ENCODE data around the gene TMEM109.

The TMEM109 gene

GRCh38 chr11:60931917-60932316 lies 18.0 kb downstream of the TMEM109 start:
- H3K4me1 ChIP-seq: no peaks in the 10 kb centered on the region

GRCh38 chr11:60932605-60933356 lies 18.8 kb downstream of the TMEM109 start:
- no peaks in the 10 kb centered on the region for H3K4me1 ChIP-seq
- no peak for DNase-seq (ENCODE audit: low spot score in 2 of 2)
- H3K9me3 ChIP-seq: no peaks in the 10 kb centered on the region
- no peaks in the 10 kb centered on the region for H3K27me3 ChIP-seq (ENCODE audit: low read depth)
- peaks cover 23% of the 10 kb centered on the region for H3K36me3 ChIP-seq (replicated peaks)
- H3K4me3 ChIP-seq: no peak overlapping the region
- in situ Hi-C loops (cut with MboI; ENCODE audit: low sequenced_read_pairs): no loop called here

More at GRCh38 chr11:60931917-60932316, 18.0 kb downstream of the TMEM109 start:
- no peak for DNase-seq (ENCODE audit: low spot score in 2 of 2)
- Histone ChIP-seq H3K27me3 (ENCODE audit: low read depth) (no peaks in the 10 kb centered on the region), H3K4me3 (no peak overlapping the region), H3K9me3 (no peaks in the 10 kb centered on the region), H3K36me3 (replicated peaks) (peaks cover 23% of the 10 kb centered on the region)
- in situ Hi-C loops (cut with MboI; ENCODE audit: low sequenced_read_pairs): no loop called here

- Histone ChIP-seq H3K9me3 (no peaks in the 10 kb centered on the region), H3K4me3 (no peak overlapping the region), H3K4me1 (no peaks in the 10 kb centered on the region), H3K36me3 (replicated peaks) (peaks cover 18% of the 10 kb centered on the region), H3K27me3 (ENCODE audit: low read depth) (no peaks in the 10 kb centered on the region)
- DNase-seq (ENCODE audit: low spot score in 2 of 2): no peak
- in situ Hi-C loops (cut with MboI; ENCODE audit: low sequenced_read_pairs): no loop called here
Observed at GRCh38 chr11:60933416-60934123, 19.6 kb downstream of the TMEM109 start.

- H3K27me3 ChIP-seq (ENCODE audit: low read depth): no peaks in the 10 kb centered on the region
- no peaks in the 10 kb centered on the region for H3K9me3 ChIP-seq
- H3K36me3 ChIP-seq (replicated peaks): peaks cover 18% of the 10 kb centered on the region
- in situ Hi-C loops (cut with MboI; ENCODE audit: low sequenced_read_pairs): no loop called here
- H3K4me1 ChIP-seq: no peaks in the 10 kb centered on the region
- no peak for DNase-seq (ENCODE audit: low spot score in 2 of 2)
- H3K4me3 ChIP-seq: no peak overlapping the region
Observed at GRCh38 chr11:60934124-60934789, 20.3 kb downstream of the TMEM109 start.

DNA sequence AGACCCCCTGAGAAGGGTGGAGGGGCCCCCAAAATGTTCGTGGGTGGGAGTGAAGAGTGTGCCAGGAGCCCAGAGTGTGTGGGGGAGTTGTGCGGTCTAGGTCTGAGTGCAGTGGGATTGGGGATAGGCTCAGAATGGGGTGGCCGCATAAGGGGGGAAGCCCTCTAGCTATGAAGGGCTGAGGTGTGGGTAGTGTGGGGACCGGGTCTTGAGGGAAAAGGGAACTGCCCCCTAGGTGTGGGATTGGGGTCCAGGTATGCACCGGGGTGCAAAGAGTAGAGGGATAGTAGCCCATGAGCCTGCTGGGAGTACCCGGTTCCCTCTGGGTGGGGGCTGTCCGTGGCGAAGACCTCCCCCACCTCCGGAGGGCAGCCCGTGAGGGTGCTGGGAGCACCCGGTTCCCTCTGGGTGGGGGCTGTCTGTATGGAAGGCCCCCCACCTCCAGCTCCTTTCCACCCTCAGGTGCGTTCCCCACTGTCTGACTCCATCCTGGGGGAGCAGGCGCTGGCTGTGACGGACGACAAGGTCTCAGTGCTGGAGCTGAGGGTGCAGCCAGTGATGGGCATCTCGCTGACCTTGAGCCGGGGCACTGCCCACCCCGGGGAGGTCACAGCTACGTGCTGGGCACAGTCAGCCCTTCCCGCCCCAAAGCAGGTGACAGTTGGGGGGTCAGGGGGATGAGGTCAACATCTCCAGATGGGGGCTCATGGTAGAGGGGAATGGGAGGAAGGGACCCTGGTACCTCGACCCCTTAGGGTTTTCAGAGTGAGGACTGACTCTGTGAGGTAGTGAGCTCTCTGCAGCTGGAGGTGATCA lies 21.0 kb downstream of the TMEM109 start:
- H3K4me3 ChIP-seq: no peak overlapping the region
- in situ Hi-C loops (cut with MboI; ENCODE audit: low sequenced_read_pairs): no loop called here
- H3K4me1 ChIP-seq: no peaks in the 10 kb centered on the region
- DNase-seq (ENCODE audit: low spot score in 2 of 2): no peak
- no peaks in the 10 kb centered on the region for H3K27me3 ChIP-seq (ENCODE audit: low read depth)
- no peaks in the 10 kb centered on the region for H3K9me3 ChIP-seq
- H3K36me3 ChIP-seq (replicated peaks): peaks cover 18% of the 10 kb centered on the region

GRCh38 chr11:60935676-60936442 lies 21.9 kb downstream of the TMEM109 start:
- H3K27me3 ChIP-seq (ENCODE audit: low read depth): no peaks in the 10 kb centered on the region

GRCh38 chr11:60936467-60937143 lies 22.6 kb downstream of the TMEM109 start:
- no peak overlapping the region for H3K4me3 ChIP-seq
- H3K36me3 ChIP-seq (replicated peaks): peaks cover 8% of the 10 kb centered on the region
- no peaks in the 10 kb centered on the region for H3K27me3 ChIP-seq (ENCODE audit: low read depth)
- H3K9me3 ChIP-seq: no peaks in the 10 kb centered on the region
- in situ Hi-C loops (cut with MboI; ENCODE audit: low sequenced_read_pairs): no loop called here
- no peak for DNase-seq (ENCODE audit: low spot score in 2 of 2)
- H3K4me1 ChIP-seq: no peaks in the 10 kb centered on the region

More at GRCh38 chr11:60935676-60936442, 21.9 kb downstream of the TMEM109 start:
- Histone ChIP-seq H3K4me3 (no peak overlapping the region), H3K36me3 (replicated peaks) (peaks cover 14% of the 10 kb centered on the region), H3K4me1 (no peaks in the 10 kb centered on the region), H3K9me3 (no peaks in the 10 kb centered on the region)
- no peak for DNase-seq (ENCODE audit: low spot score in 2 of 2)
- in situ Hi-C loops (cut with MboI; ENCODE audit: low sequenced_read_pairs): no loop called here

- Histone ChIP-seq H3K27me3 (ENCODE audit: low read depth) (no peaks in the 10 kb centered on the region), H3K4me1 (no peaks in the 10 kb centered on the region), H3K9me3 (no peaks in the 10 kb centered on the region), H3K36me3 (replicated peaks) (peaks cover 3% of the 10 kb centered on the region; the same call in 1 of the 2 replicates), H3K4me3 (no peak overlapping the region)
- in situ Hi-C loops (cut with MboI; ENCODE audit: low sequenced_read_pairs): no loop called here
- no peak for DNase-seq (ENCODE audit: low spot score in 2 of 2)
Observed at GRCh38 chr11:60937144-60937527, 23.2 kb downstream of the TMEM109 start.

- Histone ChIP-seq H3K4me1 (no peaks in the 10 kb centered on the region), H3K4me3 (no peak overlapping the region), H3K27me3 (ENCODE audit: low read depth) (no peaks in the 10 kb centered on the region), H3K36me3 (replicated peaks) (no peaks in the 10 kb centered on the region), H3K9me3 (no peaks in the 10 kb centered on the region)
- in situ Hi-C loops (cut with MboI; ENCODE audit: low sequenced_read_pairs): no loop called here
- DNase-seq (ENCODE audit: low spot score in 2 of 2): no peak
Observed at GRCh38 chr11:60937811-60938210, 23.9 kb downstream of the TMEM109 start.

- no peaks in the 10 kb centered on the region for H3K27me3 ChIP-seq (ENCODE audit: low read depth)
- H3K4me1 ChIP-seq: no peaks in the 10 kb centered on the region
- no peak overlapping the region for H3K4me3 ChIP-seq
- H3K36me3 ChIP-seq (replicated peaks): no peaks in the 10 kb centered on the region
- in situ Hi-C loops (cut with MboI; ENCODE audit: low sequenced_read_pairs): no loop called here
- no peak for DNase-seq (ENCODE audit: low spot score in 2 of 2)
- no peaks in the 10 kb centered on the region for H3K9me3 ChIP-seq
Observed at GRCh38 chr11:60938500-60938899, 24.5 kb downstream of the TMEM109 start.

DNA sequence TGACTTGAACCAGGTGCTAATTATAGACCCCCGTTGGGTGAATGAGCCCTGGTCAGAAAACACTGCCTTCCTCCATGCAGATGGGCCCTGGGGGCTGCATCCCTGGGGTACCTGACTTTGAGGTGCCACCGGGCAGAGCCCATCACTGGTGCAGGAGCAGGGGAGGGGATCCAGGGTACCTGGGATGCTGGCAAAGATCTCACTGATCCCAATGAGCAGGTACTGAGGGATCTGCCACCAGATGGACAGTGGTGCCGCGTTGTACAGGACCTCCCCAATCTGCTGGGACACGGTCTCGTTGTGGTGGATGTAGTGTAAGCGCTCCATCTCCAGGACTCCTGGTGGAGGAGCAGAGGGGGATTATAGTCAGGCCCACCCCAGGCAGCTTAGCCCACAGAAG lies 25.3 kb downstream of the TMEM109 start:
- in situ Hi-C loops (cut with MboI; ENCODE audit: low sequenced_read_pairs): no loop called here
- Histone ChIP-seq H3K27me3 (ENCODE audit: low read depth) (no peaks in the 10 kb centered on the region), H3K4me1 (no peaks in the 10 kb centered on the region), H3K9me3 (no peaks in the 10 kb centered on the region), H3K4me3 (no peak overlapping the region), H3K36me3 (replicated peaks) (no peaks in the 10 kb centered on the region)
- DNase-seq (ENCODE audit: low spot score in 2 of 2): no peak

GRCh38 chr11:60939855-60940254 lies 25.9 kb downstream of the TMEM109 start:
- no peaks in the 10 kb centered on the region for H3K4me1 ChIP-seq
- no peaks in the 10 kb centered on the region for H3K9me3 ChIP-seq
- no peak overlapping the region for H3K4me3 ChIP-seq
- in situ Hi-C loops (cut with MboI; ENCODE audit: low sequenced_read_pairs): no loop called here
- no peak for DNase-seq (ENCODE audit: low spot score in 2 of 2)
- H3K36me3 ChIP-seq (replicated peaks): no peaks in the 10 kb centered on the region
- no peaks in the 10 kb centered on the region for H3K27me3 ChIP-seq (ENCODE audit: low read depth)

Measured in HAP-1 (cell line).